KOPT-K1 (cell line): ENCODE measurements around the gene H1-8.
"Not testable (repeated sequence)": the region's sequence is repeated elsewhere in the genome, so short reads cannot be mapped to it uniquely, and the experiment has no call there.

Experiments
- H3K27ac ChIP-seq: fragments of 200-600 bp; sonication (generic); 2 replicates; pipeline ENCODE4 v1.5.1; 2016; ENCODE audit warnings: antibody characterized with exemption, mild to moderate bottlenecking, low read depth, low read length; ENCODE audit not compliant: poor library complexity, severe bottlenecking
- H3K36me3 ChIP-seq: fragments of 200-600 bp; sonication (generic); 2 replicates; pipeline ENCODE4 v1.5.1; 2017; ENCODE audit warnings: antibody characterized with exemption, mild to moderate bottlenecking, low read length, moderate library complexity; ENCODE audit not compliant: insufficient read depth
- H3K9me3 ChIP-seq: fragments of 200-600 bp; sonication (generic); 2 replicates; pipeline ENCODE4 v1.5.1; 2017; ENCODE audit warnings: antibody characterized with exemption, low read length, mild to moderate bottlenecking; ENCODE audit not compliant: insufficient read depth, poor library complexity, severe bottlenecking

H1-8 gene

GRCh38 chr3:129536374-129536667 is 6.7 kb upstream of the H1-8 start:
- H3K36me3 ChIP-seq: no peaks in the 10 kb centered on the region
- no peak overlapping the region for H3K27ac ChIP-seq
- no peaks in the 10 kb centered on the region for H3K9me3 ChIP-seq

DNA sequence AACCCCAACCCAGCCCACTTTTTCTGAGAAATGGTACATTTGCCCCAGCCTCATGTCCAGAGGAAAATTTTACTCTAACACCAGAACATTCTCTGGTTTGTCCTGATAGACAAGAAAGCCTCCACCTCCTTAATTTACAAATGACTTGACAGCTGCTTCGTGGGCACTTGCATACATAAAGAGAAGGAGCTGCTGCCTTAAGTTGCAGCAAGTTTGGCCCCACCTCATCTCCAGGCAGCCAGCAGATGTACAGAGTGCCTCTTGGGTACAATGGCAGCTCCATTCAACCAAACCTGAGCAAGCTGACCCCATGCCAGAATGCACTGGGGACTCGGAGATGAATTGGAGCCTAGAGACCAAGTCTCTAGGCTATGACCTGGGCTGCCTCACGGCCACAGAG is 6.2 kb upstream of the H1-8 start:
- H3K36me3 ChIP-seq: no peaks in the 10 kb centered on the region
- no peak overlapping the region for H3K27ac ChIP-seq

DNA sequence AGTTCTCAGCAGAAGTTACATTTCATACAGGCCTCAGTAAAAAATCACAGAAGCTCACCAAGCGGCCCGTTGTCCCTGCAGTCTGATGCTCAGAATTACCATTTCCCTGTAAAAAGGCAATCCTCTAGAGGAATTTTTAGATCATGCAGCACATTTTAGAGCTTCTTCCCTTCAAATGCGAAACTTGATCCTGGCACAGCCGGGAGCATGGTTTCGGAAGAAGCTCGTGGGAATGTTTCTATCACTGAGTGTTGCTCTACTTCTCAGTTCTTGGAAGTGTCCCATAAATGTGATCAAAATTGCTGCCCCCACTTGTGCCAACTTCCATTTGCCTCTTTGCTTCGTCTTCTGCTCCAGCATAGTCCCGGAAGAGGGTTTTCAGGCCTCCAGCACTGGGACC is 3.8 kb upstream of the H1-8 start:
- no peaks in the 10 kb centered on the region for H3K9me3 ChIP-seq
- H3K36me3 ChIP-seq: no peaks in the 10 kb centered on the region
- no peak overlapping the region for H3K27ac ChIP-seq

More for the DNA sequence above, 6.2 kb upstream of the H1-8 start:
- H3K9me3 ChIP-seq: no peaks in the 10 kb centered on the region

DNA sequence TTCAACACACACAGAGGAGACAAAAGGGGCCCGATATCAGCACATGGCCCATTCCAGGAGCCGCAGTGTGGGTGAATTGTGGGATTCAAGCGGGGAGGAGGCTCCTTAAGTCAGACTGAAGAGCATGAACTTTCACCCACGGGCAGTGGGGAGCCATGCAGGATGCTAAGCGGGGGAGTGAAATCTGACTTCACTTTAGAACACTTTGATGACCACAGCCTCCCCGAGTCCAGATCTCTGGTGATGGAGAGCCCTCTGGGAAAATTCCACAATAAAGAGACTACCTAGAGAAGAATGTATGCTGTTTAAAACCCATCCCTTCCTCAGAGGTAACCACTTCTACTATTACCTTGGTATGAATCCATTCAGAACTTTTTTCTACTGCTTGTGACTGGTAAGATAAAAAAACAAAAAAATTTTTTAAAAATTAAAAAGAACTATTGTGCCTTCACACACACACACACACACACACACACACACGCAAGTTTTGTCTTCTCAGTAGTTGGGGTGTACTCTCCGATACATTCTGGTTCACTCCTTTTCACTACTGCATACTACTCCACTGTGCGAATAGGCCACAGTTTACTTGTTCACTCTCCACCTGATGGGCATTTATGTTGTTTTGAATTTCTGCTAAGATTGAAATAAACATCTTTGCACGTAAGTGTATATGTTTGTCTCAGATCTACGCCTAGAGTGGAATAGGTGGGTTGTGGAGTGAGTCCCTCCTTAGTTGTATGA is 2.0 kb upstream of the H1-8 start:
- H3K9me3 ChIP-seq: no peaks in the 10 kb centered on the region
- no peaks in the 10 kb centered on the region for H3K36me3 ChIP-seq
- no peak overlapping the region for H3K27ac ChIP-seq

DNA sequence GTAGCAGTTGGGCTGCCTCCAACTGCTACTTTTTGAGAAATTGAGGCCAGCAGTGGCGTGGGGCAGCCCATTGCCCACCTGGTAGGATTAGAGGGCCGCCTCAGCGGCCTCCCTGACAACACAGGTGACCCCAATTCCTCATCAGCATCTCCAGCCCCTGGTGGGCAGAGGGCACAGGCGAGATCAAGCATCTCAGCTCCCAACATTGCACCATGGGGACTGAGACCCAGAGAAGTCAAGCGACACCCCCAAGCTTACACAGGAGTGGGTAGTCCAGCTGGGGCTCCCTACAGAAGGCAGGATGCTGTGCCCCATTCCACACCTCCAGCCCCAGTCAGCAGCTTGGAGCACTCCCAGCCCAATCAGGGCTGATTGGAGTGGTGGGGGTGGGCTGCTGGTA is 228 bp upstream of the H1-8 start:
- no peaks in the 10 kb centered on the region for H3K36me3 ChIP-seq
- no peaks in the 10 kb centered on the region for H3K9me3 ChIP-seq
- H3K27ac ChIP-seq: no peak overlapping the region

- Histone ChIP-seq H3K9me3 (no peaks in the 10 kb centered on the region), H3K36me3 (no peaks in the 10 kb centered on the region), H3K27ac (no peak overlapping the region)
Measured at GRCh38 chr3:129543999-129544398, 1.0 kb downstream of the H1-8 start.

GRCh38 chr3:129545951-129546350 is 3.0 kb downstream of the H1-8 start:
- not testable (repeated sequence) for H3K9me3 ChIP-seq, H3K27ac ChIP-seq, H3K36me3 ChIP-seq

DNA sequence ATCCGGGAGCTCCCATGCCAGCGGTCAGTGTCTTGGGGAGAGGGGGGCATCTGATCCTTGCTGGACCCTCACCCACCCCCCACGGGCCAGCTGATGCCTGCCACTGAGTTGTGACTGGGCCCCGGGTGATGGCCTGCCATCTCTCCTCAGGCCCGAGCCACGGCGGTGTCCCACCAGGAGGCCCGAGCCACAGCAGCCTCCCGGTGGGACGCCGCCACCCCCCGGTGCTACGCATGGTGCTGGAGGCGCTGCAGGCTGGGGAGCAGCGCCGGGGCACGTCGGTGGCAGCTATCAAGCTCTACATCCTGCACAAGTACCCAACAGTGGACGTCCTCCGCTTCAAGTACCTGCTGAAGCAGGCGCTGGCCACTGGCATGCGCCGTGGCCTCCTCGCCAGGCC is 4.3 kb downstream of the H1-8 start:
- Histone ChIP-seq H3K9me3 (no peaks in the 10 kb centered on the region), H3K36me3 (no peaks in the 10 kb centered on the region)

GRCh38 chr3:129548104-129548965 is 5.4 kb downstream of the H1-8 start:
- no peak overlapping the region for H3K27ac ChIP-seq
- no peaks in the 10 kb centered on the region for H3K9me3 ChIP-seq
- H3K36me3 ChIP-seq: no peaks in the 10 kb centered on the region

More for the DNA sequence above, 4.3 kb downstream of the H1-8 start:
- no peak overlapping the region for H3K27ac ChIP-seq

DNA sequence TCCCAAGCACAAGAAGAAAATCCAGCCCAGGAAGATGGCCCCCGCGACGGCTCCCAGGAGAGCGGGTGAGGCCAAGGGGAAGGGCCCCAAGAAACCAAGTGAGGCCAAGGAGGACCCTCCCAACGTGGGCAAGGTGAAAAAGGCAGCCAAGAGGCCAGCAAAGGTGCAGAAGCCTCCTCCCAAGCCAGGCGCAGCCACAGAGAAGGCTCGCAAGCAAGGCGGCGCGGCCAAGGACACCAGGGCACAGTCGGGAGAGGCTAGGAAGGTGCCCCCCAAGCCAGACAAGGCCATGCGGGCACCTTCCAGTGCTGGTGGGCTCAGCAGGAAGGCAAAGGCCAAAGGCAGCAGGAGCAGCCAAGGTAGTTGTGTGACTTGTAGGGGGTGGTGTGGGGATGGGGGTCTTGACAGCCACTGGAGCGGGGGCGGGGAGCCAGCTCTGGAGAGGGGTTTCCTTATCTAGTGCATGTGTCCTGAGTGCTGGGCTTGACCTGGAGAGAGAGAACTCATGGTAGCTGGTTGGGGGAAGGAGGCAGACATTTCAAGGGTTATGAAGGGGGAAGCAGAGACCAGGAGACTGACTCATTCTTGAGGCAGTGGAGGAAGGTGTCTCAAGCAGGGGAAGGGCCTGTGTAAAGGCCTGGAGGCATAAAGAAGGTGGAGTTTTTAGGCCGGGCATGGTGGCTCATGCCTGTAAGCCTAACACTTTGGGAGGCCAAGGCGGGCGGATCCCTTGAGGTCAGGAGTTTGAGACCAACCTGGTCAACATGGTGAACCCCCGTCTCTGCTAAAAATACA is 6.2 kb downstream of the H1-8 start:
- no peaks in the 10 kb centered on the region for H3K36me3 ChIP-seq
- no peaks in the 10 kb centered on the region for H3K9me3 ChIP-seq
- no peak overlapping the region for H3K27ac ChIP-seq

DNA sequence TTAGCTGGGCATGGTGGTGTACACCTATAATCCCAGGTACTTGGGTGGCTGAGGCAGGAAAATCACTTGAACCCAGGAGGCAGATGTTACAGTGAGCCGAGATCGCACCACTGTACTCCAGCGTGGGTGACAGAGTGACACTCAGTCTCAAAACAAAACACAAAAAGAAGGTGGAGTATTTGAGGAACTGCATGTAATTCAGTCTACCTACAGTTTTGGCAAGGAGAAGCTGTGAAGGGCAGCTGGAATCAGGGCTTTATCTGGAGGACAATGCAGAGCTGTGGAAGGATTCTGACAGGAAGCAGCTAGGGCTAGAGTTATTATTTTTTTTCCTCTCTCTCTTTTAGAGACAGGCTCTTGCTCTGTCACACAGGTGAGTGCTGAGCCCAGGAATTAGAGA is 6.8 kb downstream of the H1-8 start:
- Histone ChIP-seq H3K36me3 (no peaks in the 10 kb centered on the region), H3K27ac (no peak overlapping the region), H3K9me3 (no peaks in the 10 kb centered on the region)

GRCh38 chr3:129552287-129553050 is 9.5 kb downstream of the H1-8 start:
- Histone ChIP-seq H3K36me3 (no peaks in the 10 kb centered on the region), H3K9me3 (no peaks in the 10 kb centered on the region), H3K27ac (no peak overlapping the region)

DNA sequence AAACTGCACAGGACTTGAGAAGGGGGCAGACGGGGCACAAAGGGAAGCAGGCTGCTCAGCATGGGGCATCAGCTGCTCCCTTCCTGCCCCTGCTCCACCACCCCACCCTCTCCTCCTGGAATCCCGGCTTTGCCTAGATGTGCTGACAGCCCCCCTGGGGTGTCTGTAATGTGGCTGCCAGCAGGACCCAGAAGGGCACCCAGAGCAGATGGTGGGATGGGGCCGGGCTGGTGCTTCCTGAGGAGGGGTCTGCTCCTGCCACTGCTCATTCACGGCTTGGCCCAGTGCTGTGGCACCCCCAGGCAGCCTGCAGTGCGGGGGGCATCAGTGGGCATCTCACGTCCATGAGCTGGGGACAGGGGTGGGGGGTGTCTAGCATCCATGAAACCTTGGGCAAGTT is 10.2 kb downstream of the H1-8 start:
- peak overlapping the region; percentile 54 for H3K27ac ChIP-seq
- no peaks in the 10 kb centered on the region for H3K9me3 ChIP-seq
- no peaks in the 10 kb centered on the region for H3K36me3 ChIP-seq

DNA sequence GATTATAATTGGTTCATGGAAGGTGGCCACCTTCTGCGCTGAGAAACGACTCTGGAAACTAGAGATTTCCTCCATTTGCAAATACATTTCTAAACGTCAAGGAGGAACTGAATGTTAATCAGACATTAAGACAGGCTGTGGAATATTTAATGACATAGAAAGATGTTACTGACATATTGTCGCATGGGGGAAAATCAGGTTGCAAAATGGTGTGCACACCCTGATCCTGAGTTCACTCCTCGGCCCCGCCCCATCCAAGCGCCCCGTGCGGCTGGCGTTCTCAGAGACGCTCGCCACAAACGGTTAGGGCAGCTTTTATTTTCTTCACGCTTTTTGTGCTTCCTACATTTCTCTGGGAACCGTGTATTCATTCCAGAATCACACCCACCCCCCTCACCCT is 10.7 kb downstream of the H1-8 start:
- Histone ChIP-seq H3K27ac (peak overlapping the region; percentile 54), H3K36me3 (no peaks in the 10 kb centered on the region), H3K9me3 (no peaks in the 10 kb centered on the region)
